GM18517 (cell line): ENCODE measurements around the gene DTX3L.

Experiments
- ATAC-seq: cut with Tn5 transposase; IDR thresholded peaks from one replicate; pipeline ENCODE4 v1.9.1; 2021; ENCODE audit warnings: mild to moderate bottlenecking, moderate library complexity; ENCODE audit not compliant: unreplicated experiment

DTX3L gene

DNA sequence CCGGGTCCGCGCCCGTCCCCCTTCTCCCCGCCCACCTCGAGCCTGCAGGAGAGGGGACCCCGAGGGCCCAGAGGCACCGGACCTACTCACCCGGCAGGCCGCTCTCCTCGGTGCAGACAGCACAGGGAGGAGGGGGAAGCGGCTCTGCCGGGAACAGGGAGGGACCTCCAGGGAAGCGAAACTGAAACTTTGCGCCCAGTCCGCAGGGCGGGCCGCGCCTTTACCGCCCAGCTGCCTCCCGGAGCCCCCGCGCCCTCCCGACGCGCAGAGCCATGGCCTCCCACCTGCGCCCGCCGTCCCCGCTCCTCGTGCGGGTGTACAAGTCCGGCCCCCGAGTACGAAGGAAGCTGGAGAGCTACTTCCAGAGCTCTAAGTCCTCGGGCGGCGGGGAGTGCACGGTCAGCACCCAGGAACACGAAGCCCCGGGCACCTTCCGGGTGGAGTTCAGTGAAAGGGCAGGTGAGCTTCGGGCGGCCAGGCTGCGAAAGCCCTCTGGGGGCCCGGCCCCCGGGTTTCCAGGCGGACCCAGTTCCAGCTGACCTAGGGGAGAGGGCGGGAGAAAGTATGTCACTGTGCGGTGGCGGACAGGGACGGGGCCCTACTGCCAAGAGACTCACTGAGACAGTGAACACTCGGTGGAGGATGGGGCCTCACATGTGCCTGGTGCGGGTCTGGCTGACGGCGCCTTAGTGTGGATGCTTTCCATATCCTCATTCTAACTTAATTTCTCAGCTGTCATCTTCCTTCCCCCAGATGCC lies at the start of gene DTX3L, which contains the start of gene PARP9:
TSS of gene DTX3L (plus strand) at position 184 of the 758 bp plus-strand sequence. CDS start at position 273, 89 bp downstream.
TSS of gene PARP9 (minus strand) at position 146 of the 758 bp plus-strand sequence. CDS start 4,680 bp downstream, outside the sequence.
- peak; percentile 49 for ATAC-seq

DNA sequence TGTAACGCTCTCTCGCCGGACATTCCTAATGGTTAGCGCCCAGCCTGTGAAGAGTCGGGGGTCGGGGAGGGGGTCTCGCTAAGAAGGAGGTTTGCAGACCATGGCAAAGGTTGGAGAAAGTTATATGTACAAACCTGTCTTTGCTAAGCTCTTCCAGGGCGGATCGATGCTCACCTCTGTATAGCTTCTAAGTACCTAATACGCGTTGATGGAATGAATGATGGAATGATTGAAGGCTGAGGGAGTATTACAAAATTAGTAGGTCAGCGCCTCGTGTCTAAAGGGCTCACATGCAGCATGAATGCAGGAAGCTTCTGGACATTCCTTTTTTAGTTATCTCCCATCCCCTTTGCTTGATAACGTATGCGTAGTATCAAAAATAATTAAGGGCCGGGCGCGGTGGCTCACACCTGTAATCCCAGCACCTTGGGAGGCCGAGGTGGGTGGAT lies 49.1 kb upstream of the DTX3L start:
- no peak for ATAC-seq

DNA sequence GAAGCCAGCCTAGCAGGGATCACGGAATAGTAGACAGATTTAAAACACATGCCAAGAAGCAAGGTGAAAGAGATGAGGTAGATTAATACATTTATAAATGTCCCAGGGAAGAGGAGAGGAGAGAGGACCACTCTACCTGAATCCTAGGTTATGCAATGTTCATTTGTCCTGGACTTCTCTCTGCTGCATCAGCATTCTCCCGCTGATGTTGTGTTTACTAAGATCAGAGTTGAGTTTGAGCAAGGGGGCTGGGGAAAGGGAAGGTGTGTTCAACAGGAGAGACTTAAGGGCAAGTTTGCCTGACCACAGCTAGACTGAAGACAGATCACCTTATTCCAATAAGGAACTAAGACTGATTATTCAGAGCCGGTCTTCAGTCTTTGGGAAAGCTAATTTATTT lies 48.3 kb upstream of the DTX3L start:
- ATAC-seq, result no peak

DNA sequence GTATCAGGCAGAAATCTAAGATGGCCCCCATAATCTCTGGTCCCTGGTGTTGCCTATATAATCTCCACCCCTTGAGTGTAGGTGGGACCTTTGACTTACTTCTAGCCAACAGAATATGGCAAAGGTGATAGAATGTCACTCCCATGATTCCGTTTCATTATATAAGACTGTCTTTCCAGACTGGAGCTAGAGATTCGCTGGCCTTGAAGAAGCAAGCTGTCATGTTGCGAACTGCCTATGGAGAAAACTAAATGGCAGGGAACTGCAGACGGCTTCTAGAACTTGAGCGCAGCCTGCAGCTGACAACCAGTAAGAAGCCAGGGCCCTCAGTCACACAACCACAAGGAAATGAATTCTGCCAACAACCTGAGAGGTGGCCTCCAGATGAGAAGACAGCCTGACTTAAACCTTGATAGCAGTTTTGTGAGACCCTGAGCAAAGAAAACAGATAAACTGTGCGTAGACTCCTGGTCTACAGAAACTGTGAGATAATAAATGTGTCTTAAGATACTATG lies 47.2 kb upstream of the DTX3L start:
- no peak for ATAC-seq

DNA sequence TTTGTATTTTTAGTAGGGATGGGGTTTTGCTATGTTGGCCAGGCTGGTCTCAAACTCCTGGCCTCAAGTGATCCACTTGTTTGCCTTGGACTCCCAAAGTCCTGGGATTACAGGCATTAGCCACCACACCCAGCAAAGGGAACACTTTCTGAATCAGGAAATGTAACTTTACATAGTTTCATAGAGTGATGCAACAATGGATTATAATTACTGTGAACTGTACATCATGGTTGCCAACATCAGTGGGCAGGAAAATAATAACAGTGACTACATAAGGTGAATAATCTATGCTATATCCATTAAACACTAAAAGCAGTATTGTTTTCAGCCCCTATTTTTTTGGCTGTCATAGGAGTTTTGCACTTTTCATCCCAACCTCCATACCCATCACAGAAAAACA lies 44.4 kb upstream of the DTX3L start:
- no peak for ATAC-seq

DNA sequence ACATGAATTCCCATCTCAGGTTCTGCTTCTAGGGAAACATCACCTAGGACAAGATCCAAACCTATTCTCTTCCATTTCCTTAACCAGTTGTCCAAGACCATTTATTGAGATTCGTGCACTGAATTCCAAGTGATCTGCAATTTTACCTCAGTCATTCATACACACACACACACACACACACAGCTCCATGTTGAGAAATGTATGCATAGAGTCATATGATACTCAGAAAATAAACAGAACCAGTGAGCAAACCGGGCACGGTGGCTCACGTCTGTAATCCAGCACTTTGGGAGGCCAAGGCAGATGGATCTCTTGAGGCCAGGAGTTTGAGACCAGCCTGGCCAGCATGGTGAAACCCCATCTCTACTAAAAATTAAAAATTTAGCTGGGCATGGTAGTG lies 43.3 kb upstream of the DTX3L start:
- ATAC-seq, result no peak

DNA sequence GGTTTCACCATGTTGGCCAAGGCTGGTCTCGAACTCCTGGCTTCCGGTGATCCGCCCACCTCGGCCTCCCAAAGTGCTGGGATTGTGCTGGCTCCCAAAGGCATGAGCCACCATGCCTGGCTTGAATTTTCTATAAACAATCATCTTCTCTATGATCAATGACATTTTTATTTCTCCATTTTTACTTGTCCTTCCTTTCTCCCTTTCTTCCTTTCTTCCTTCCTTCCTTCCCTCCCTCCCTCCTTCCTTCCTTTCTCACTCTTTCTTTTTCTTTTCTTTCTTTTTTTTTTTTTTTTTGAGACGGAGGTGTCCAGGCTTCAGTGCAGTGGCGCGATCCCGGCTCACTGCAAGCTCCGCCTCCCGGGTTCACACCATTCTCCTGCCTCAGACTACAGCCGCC lies 40.8 kb upstream of the DTX3L start:
- ATAC-seq, result no peak

DNA sequence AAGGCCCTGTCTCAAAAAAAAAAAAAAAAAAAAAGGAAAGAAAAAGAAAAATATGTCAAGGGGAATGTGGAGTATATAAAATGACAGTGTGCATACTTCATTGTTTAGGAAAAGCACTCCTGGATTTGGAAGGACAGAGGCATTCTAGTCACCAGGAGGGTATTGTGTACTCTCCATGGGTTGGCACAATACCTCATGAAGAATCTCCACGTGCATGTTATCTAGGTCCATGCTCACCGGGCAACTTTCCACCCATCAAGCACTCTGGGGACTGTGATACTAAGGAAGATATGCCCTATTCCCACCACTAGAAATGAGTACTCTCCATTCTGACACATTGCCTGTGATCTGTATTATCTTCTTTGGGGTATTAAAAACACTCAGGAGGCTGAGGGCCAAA lies 34.0 kb upstream of the DTX3L start:
- no peak for ATAC-seq

DNA sequence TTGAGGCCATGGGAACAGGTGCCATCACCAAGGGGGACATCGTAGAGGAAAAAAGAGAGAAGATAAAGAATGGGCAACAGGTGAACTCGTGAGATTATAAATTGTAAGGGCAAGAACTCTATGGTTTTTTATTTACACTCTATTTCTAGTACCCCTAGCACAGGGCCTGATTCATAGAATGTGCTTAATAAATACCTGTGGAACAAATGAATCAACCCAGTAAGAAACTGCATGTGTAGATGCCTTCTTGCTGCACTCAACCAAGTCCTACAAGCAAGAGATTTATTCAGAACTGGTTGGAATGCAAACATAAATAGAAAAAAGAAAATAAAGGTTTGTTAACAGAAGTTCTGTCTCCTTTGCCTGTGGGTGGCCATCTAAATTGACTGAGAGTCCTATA lies 30.7 kb upstream of the DTX3L start:
- ATAC-seq, result no peak

DNA sequence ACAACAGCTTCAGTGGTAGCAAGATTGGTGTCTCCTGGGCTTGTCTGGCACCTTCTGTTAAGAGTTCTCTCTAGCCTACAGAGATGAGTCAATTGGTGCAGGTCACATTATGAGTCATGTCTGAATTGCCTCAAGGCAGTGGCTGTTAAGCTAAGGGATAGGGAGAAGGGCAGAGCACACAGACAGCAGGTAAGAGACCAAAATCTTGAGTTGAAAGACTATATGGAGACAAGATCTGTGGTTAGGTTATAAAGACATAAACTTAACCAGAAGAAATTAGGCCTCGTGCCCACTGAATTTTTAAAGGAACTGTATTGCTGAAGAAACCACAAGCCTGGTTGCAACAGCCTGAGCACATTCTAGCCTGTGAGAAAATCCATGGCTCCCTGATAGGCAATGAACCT lies 30.2 kb upstream of the DTX3L start:
- ATAC-seq, result peak; percentile 99

DNA sequence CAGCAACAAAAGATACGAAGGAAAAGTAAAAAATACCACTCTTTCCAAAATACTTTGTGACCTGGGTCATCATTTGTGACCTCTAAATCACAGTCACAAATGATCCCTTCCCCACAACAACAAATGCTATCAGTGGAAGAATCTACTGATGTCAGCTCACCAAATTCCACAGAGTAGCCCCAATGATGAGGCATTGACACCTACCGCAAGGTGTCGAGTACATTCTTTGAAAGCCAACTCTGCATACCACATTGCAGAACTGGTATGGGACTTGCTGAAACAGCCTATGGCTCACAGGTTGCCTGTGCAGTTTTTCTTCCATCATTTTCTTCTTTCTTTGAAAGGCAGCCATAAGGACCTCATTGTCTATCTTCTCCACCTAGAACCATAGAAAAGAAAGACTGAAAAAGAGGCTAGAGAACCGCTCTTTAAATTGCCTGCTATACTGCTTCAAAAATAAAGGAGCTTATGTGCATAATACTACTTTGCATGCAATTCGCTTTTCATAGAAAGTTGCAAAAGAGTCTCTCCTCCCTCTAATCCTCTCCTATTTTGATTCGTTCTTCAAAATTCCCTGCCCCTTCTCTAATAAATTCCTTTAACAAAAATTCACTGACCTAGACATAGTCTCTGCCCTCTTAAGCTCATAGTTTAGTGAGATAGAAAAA lies 28.0 kb upstream of the DTX3L start:
- no peak for ATAC-seq

DNA sequence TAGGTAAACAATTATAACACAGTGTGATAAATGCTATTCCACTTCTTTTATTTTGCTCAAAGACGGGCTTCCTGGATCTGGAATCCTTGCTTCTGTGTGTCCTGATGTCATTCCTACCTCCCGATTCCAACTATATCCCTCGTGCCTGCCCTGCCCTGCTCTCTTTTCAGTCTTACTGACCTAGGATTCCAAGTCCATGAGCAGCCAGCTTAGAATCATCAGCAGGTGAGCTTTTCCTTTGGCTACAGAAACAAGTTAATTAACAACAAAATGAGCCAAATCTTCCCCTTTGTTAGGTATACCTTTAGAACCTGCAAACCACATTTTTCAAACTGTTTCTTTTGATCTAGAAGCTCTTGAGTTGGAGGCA lies 27.5 kb upstream of the DTX3L start:
- no peak for ATAC-seq

DNA sequence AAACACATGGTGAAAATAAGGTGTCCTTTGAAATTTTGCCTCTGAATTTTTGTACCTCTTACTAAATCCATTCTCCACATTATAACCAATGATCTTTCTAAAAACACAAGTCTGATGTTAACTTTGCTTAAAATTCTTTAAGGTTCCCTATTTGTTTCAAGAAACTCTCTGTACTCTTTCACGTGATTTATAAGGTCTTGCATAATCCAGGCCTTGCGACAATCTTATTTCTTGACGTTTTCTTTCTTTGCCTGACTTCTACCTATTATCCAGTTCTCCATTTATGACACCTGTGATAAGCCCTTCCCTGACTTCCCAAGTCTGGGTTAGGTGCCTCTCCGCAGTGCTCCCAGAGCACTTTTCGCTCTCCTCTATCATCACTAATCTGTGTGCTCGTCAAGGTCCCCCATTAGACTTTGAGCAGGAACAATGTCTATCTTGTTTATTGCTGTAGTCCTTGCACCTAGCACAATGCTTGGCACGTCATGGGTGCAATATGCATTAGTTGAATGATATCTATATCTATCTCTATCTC lies 25.1 kb upstream of the DTX3L start:
- ATAC-seq, result no peak

DNA sequence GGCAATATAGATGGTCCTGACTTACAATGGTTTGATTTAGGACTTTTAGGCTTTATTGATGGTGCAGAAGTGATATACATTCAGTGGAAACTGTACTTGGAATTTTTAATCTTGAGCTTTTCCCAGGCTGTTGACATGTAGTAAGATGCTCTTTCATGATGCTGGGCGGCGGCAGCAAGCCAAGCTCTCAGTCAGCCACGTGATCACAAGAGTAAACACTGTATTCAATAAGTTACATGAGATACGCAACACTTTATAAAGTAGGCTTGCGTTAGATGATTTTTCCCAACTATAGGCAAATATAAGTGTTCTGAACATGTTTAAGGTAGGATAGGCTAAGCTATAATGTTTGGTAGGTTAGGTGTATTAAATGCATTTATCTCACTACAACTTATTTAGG lies 18.0 kb upstream of the DTX3L start:
- no peak for ATAC-seq

DNA sequence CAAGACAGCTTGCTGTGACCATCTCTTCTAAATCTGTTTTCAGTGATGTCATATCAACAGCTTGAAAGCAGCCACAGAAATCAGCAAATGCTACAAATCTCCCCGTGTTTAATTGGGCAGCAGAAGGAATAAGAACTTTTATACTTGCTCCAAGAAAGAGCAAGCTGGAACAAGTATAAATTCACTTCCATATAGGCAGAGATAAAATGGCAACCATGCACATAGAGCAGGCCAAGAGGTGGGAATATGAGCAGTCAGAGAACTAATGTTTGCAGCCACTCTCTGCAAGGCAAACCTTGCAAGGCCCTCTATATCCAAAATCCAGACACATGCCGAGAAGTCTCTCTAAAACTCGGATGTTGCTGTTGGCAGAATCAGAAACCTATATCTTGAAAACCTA lies 16.1 kb upstream of the DTX3L start:
- no peak for ATAC-seq

DNA sequence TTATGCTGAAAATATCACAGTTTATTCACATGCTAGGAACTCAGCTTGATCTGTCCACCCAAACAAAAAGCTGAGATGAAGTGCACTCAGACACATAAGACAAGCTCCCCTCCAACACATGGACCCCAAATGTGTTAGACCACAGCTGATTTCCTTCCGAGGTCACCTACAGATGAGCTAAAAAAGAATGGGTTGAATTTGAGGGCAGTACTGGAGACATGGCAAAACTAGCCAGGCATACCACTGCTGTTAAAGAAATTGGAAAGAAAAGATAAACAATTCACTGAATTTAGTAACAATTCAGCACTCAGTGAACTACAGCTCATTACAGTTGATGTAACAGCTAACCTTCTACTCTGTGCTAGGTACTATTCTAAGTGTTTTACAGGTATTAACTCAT lies 15.5 kb upstream of the DTX3L start:
- no peak for ATAC-seq

DNA sequence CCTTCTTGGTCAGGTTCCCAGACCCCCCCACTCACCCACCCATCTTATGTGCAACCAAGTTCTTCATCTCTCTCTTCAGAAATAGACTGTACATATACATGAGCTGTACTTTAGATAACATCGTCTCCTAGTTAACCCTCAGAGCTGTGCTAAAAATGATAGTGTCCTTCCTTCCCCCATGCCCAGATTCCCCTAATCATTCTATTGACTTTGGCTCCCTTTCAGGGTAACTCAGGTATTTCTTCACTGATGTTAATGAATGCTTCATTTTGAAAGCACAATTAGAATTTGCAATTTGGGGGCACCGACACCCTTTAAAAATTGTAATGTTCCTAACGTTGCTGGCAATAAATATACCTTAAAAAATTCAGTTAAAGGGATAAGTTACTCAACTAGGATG lies 11.0 kb upstream of the DTX3L start:
- no peak for ATAC-seq

DNA sequence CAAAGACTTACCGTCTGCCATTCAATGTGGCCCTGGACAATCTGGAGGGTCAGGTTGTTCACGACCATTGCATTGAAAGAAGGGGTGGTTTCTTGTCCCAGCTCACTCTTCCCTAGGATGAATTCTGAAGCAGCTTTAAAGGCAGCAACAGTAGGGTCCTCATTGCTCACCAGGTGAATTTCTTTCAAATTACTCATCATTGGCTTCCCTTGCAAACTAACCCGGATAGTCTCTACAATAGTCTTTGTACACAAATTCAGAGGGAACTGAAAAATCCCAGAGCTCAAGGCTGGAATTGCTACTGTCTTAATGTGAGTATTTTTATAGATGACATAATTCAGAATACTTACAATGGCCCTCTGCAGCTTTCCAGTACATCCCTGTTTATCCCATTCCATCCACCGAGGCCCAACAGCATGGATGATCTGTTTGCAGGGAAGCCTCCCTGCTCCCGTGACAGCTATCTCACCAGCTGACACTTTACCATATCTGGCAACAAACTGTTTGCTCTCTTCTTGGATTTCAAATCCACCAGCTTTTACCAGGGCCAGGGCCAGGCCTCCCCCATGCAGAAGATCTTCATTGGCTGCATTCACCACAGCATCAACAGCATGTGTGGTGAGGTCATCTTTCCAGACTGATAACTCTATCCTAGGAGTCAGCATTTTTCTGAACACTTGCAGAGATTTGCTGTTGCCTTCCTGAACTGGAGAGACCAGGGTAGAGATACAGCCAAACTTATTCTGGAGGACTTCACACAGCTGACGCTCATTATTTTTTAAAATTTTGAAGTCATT lies 8.7 kb upstream of the DTX3L start:
- ATAC-seq, result no peak

DNA sequence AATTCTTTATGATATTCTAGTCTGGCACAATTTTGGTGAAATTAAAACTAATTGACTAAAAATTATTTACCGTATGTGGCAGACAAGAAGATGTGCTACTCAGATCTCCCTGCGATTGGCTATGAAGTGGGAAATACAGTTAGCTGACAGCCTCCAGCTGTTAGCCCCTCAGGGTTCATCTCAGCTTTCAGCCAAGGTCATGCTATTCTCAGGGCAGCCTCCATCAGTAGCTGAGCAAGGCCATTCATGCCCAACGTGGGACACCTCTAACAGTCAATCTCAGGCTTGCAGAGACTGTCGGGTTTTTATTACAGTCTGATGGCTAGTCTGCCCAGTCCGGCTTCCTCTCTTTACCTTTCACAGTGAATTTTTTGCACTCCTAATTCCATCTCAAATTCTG lies 6.8 kb upstream of the DTX3L start:
- no peak for ATAC-seq

DNA sequence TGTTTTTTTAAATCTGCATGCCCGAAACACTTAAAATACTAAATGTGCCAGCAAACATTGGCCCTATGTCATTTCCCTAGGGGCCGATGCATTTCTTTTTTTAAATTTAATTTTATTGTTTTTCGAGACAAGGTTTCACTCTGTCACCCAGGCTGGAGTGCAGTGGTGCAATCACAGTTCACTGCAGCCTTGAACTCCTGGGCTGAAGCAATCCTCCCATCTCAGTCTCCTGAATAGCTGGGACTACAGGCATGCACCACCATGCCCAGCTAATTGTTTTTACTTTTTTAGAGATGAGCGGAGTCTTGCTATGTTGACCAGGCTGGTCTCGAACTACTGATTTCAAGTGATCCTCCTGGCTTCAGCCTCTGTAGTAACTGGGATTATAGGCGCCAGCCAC lies 5.5 kb upstream of the DTX3L start:
- ATAC-seq, result no peak

DNA sequence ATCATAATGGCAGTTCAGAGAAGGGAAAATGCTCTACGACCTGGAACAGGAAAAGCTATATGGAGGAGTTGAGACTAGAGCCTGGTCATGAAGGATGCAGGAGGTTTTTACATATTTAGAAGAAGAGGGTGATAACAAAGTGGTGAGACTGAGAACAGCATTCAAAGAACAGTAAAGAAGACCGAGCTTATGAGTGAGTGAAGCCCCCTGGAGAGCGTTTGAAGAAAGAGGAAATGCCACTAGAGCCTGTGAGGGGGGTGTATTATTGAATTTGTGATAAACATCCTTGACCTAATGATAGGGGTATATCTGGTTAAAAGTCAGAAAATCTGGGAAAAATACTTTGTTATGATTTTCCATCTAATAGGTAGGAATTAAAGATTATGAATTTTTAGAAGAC lies 4.2 kb upstream of the DTX3L start:
- ATAC-seq, result no peak
